NT2/D1 (cell line): ENCODE data around the gene HSD17B4.

Experiments used
- DNase-seq: peaks from one replicate; pipeline ENCODE4 v3.0.0-alpha.2; 2011; ENCODE audit warnings: low read depth, low spot score
- H3K27me3 ChIP-seq: 2 replicates; pipeline ENCODE4 v1.6.0; 2011; ENCODE audit warnings: mild to moderate bottlenecking; ENCODE audit not compliant: insufficient read length, insufficient read depth
- H3K36me3 ChIP-seq: 2 replicates; pipeline ENCODE4 v1.6.1; 2011; ENCODE audit warnings: mild to moderate bottlenecking, low read length, mixed read lengths; ENCODE audit not compliant: insufficient read depth, insufficient read length
- H3K4me1 ChIP-seq: 2 replicates; pipeline ENCODE4 v1.5.1; 2011; ENCODE audit not compliant: insufficient read depth, insufficient read length
- H3K4me3 ChIP-seq: 2 replicates; pipeline ENCODE4 v1.5.1; 2011; ENCODE audit warnings: low read depth; ENCODE audit not compliant: insufficient read length
- H3K9ac ChIP-seq: 2 replicates; pipeline ENCODE4 v1.6.0; 2011; ENCODE audit warnings: low read depth; ENCODE audit not compliant: insufficient read length
- H3K9me3 ChIP-seq: 2 replicates; pipeline ENCODE4 v1.5.1; 2011; ENCODE audit warnings: mild to moderate bottlenecking, low read length; ENCODE audit not compliant: insufficient read depth
- SUZ12 ChIP-seq: IDR thresholded peaks from 2 replicates; pipeline ENCODE4 v1.6.1; 2011; ENCODE audit not compliant: insufficient read length, insufficient read depth; ENCODE audit errors: extremely low read depth
- YY1 ChIP-seq: IDR thresholded peaks from 2 replicates; pipeline ENCODE4 v1.6.1; 2011; ENCODE audit not compliant: insufficient read length, insufficient read depth
- ZNF274 ChIP-seq: IDR thresholded peaks from 2 replicates; pipeline ENCODE4 v1.6.1; 2011; ENCODE audit warnings: mild to moderate bottlenecking, low read depth, low read length

The HSD17B4 gene

GRCh38 chr5:119453040-119453373, 710 bp downstream of the HSD17B4 start:
- TF ChIP-seq YY1 (no peak), SUZ12 (no peak), ZNF274 (no peak)
- H3K36me3 ChIP-seq, result peaks cover 6% of the 10 kb centered on the region
- H3K27me3 ChIP-seq, result no peaks in the 10 kb centered on the region
- H3K4me3 ChIP-seq, result peak overlapping the region; percentile 73
- H3K9me3 ChIP-seq, result peaks cover 18% of the 10 kb centered on the region; the same call in 1 of the 2 replicates
- peak overlapping the region; percentile 82 for H3K9ac ChIP-seq
- no peak for DNase-seq
- H3K4me1 ChIP-seq, result peaks cover 2% of the 10 kb centered on the region

- Histone ChIP-seq H3K4me1 (peaks cover 2% of the 10 kb centered on the region), H3K9me3 (peaks cover 16% of the 10 kb centered on the region; the same call in 1 of the 2 replicates), H3K27me3 (no peaks in the 10 kb centered on the region), H3K9ac (no peak overlapping the region), H3K4me3 (no peak overlapping the region), H3K36me3 (peaks cover 6% of the 10 kb centered on the region)
- TF ChIP-seq SUZ12 (no peak), YY1 (no peak), ZNF274 (no peak)
- DNase-seq, result no peak
These were observed 1.9 kb downstream of the HSD17B4 start for GRCh38 chr5:119454171-119454570.

GRCh38 chr5:119458911-119459632, 6.8 kb downstream of the HSD17B4 start:
- Histone ChIP-seq H3K4me1 (no peaks in the 10 kb centered on the region), H3K27me3 (no peaks in the 10 kb centered on the region), H3K36me3 (peaks cover 11% of the 10 kb centered on the region), H3K9me3 (no peaks in the 10 kb centered on the region), H3K9ac (no peak overlapping the region), H3K4me3 (no peak overlapping the region)
- TF ChIP-seq ZNF274, result no peak
- no peak for TF ChIP-seq YY1
- no peak for TF ChIP-seq SUZ12
- DNase-seq, result peak; percentile 48

DNA sequence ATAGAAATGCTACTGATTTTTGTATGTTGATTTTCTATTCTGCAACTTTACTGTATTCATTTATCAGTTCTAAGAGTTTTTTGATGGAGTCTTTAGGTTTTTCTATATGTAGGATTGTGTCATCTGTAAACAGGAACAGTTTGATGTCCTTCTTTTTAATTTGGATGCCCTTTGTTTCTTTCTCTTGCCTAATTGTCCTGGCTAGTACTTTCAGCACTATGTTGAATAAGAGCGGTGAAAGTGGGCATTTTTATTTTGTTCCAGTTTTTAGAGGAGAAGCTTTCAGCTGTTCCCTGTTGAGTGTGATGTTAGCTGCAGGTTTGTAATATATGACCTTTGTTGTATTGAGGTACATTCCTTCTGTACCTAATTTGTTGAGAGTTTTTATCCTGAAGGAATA, 13.3 kb downstream of the HSD17B4 start:
- DNase-seq, result no peak
- H3K4me3 ChIP-seq, result no peak overlapping the region
- no peaks in the 10 kb centered on the region for H3K27me3 ChIP-seq
- peaks cover 12% of the 10 kb centered on the region for H3K9me3 ChIP-seq
- H3K4me1 ChIP-seq, result peaks cover 6% of the 10 kb centered on the region
- no peak for TF ChIP-seq ZNF274
- TF ChIP-seq SUZ12, result no peak
- peaks cover 2% of the 10 kb centered on the region for H3K36me3 ChIP-seq
- H3K9ac ChIP-seq, result no peak overlapping the region

- no peak overlapping the region for H3K9ac ChIP-seq
- H3K4me3 ChIP-seq, result no peak overlapping the region
- no peak for DNase-seq
- H3K36me3 ChIP-seq, result no peaks in the 10 kb centered on the region
- TF ChIP-seq SUZ12, result no peak
- no peak for TF ChIP-seq ZNF274
- no peak for TF ChIP-seq YY1
- peaks cover 12% of the 10 kb centered on the region for H3K9me3 ChIP-seq
- no peaks in the 10 kb centered on the region for H3K27me3 ChIP-seq
- H3K4me1 ChIP-seq, result peaks cover 6% of the 10 kb centered on the region
These were observed 16.0 kb downstream of the HSD17B4 start for GRCh38 chr5:119468286-119468685.

DNA sequence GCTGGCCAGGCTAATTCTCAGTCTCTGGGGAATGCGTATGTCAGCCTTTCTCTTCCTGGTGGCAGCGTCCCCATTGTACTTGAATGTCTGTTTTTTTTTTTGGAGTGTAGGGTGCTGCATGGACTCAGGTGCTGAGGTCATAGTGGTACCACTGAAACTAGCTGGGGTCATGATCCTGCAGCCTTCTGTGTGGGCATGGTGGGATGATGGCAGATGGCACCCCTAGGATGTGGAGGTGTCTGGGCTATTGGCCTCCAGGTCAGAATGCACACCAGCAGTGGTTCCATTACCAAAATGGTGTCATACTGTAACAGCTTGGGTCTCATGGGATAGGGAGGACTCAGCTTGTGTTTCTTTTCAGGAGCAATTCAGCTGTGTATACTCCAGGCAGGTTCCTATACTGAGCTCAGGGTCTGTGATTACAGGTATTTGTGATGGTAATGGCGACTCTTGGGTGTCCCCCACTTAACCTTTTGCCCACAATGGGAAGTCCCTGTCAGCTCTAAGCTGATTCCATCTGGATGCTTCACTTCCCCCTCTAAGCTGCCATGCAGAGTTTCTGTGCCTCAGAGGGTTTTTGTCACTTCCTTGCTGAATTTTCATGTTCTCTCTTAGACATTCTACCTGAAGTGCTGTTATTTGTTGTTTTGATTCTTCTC, 17.9 kb downstream of the HSD17B4 start:
- peak; percentile 71 for DNase-seq
- TF ChIP-seq ZNF274 (no peak), SUZ12 (no peak), YY1 (no peak)
- Histone ChIP-seq H3K27me3 (no peaks in the 10 kb centered on the region), H3K9ac (no peak overlapping the region), H3K36me3 (no peaks in the 10 kb centered on the region), H3K4me3 (no peak overlapping the region), H3K9me3 (peaks cover 12% of the 10 kb centered on the region), H3K4me1 (peaks cover 6% of the 10 kb centered on the region)

DNA sequence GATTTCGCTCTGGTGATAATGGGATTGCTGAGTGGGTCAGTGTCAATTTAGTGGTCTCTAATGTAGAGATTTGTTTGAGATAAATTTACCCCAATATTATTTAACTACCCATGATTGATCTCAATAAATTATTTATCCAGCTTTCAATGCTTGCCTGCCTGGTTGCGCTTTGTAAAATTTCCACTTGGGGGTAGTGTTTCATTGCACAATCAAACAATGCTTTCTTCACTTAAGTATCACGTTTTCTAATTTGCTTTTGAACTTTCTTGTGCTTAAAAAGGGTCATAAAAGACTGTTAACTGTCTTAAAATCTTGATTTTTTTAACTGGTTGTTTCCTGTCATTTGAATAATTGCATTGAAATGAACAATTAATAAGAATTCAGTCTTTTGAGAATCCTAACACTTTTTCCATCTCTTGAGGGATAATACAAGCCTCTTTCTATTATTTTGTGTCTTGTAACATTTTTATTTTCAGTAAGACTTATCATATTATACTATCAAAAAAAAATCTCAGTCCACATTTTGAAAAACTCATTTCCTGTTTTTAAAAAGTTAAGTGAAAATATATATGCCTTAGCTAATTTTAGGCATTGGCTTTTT, 18.7 kb downstream of the HSD17B4 start:
- H3K9me3 ChIP-seq, result peaks cover 12% of the 10 kb centered on the region
- no peak overlapping the region for H3K9ac ChIP-seq
- no peaks in the 10 kb centered on the region for H3K27me3 ChIP-seq
- DNase-seq, result no peak
- no peaks in the 10 kb centered on the region for H3K36me3 ChIP-seq
- H3K4me1 ChIP-seq, result peaks cover 6% of the 10 kb centered on the region
- no peak overlapping the region for H3K4me3 ChIP-seq
- TF ChIP-seq YY1 (no peak), ZNF274 (no peak), SUZ12 (no peak)
